ENCODE measurements around the gene MAP4K3.

Gene MAP4K3

GRCh38 chr2:39445934-39446333 lies 8.8 kb upstream of the MAP4K3 start:
- DNase-seq (ENCODE audit: low read depth in 2 of 3, low spot score in 2 of 3), result no peak

- no peak for DNase-seq (ENCODE audit: low read depth in 2 of 3, low spot score in 2 of 3)
Observed at GRCh38 chr2:39443009-39443408, 5.9 kb upstream of the MAP4K3 start.

- peak in 2 of 3 experiments; percentile 3 to 15 for DNase-seq (ENCODE audit: low read depth in 2 of 3, low spot score in 2 of 3)
Observed at GRCh38 chr2:39437522-39438296, 624 bp upstream of the MAP4K3 start.

- no peak for DNase-seq (ENCODE audit: low read depth in 2 of 3, low spot score in 2 of 3)
Observed at GRCh38 chr2:39435741-39436591, 1.1 kb downstream of the MAP4K3 start.

- DNase-seq (ENCODE audit: low read depth in 2 of 3, low spot score in 2 of 3), result no peak
Observed at GRCh38 chr2:39435234-39435633, 1.9 kb downstream of the MAP4K3 start.

GRCh38 chr2:39434233-39434897 lies 2.7 kb downstream of the MAP4K3 start:
- DNase-seq (ENCODE audit: low read depth in 2 of 3, low spot score in 2 of 3), result no peak

- DNase-seq (ENCODE audit: low read depth in 2 of 3, low spot score in 2 of 3), result no peak
Observed at GRCh38 chr2:39433586-39434195, 3.4 kb downstream of the MAP4K3 start.

GRCh38 chr2:39432701-39433100 lies 4.4 kb downstream of the MAP4K3 start:
- no peak for DNase-seq (ENCODE audit: low read depth in 2 of 3, low spot score in 2 of 3)

GRCh38 chr2:39431592-39432316 lies 5.3 kb downstream of the MAP4K3 start:
- no peak for DNase-seq (ENCODE audit: low read depth in 2 of 3, low spot score in 2 of 3)

- no peak for DNase-seq (ENCODE audit: low read depth in 2 of 3, low spot score in 2 of 3)
Observed at GRCh38 chr2:39429746-39430145, 7.3 kb downstream of the MAP4K3 start.

GRCh38 chr2:39424951-39425350 lies 12.1 kb downstream of the MAP4K3 start:
- no peak for DNase-seq (ENCODE audit: low read depth in 2 of 3, low spot score in 2 of 3)

- DNase-seq (ENCODE audit: low read depth in 2 of 3, low spot score in 2 of 3), result no peak
Observed at GRCh38 chr2:39422700-39423099, 14.4 kb downstream of the MAP4K3 start.

GRCh38 chr2:39421354-39421753 lies 15.7 kb downstream of the MAP4K3 start:
- DNase-seq (ENCODE audit: low read depth in 2 of 3, low spot score in 2 of 3), result no peak

GRCh38 chr2:39419282-39420223 lies 17.5 kb downstream of the MAP4K3 start:
- DNase-seq (ENCODE audit: low read depth in 2 of 3, low spot score in 2 of 3), result no peak

GRCh38 chr2:39418491-39418890 lies 18.6 kb downstream of the MAP4K3 start:
- DNase-seq (ENCODE audit: low read depth in 2 of 3, low spot score in 2 of 3), result no peak

GRCh38 chr2:39416140-39416539 lies 20.9 kb downstream of the MAP4K3 start:
- no peak for DNase-seq (ENCODE audit: low read depth in 2 of 3, low spot score in 2 of 3)

GRCh38 chr2:39413063-39413737 lies 23.9 kb downstream of the MAP4K3 start:
- no peak for DNase-seq (ENCODE audit: low read depth in 2 of 3, low spot score in 2 of 3)

- no peak for DNase-seq (ENCODE audit: low read depth in 2 of 3, low spot score in 2 of 3)
Observed at GRCh38 chr2:39411181-39411944, 25.7 kb downstream of the MAP4K3 start.

Data from activated CD8-positive, alpha-beta memory T cell treated with anti-CD3 and anti-CD28 coated beads for 48 hours (primary cell).